H9 (cell line): ENCODE data around the gene SLC30A1. TPM values are rescaled to one million over a fixed set of nuclear protein-coding genes. Genes with fewer than 3 reads are reported as not detected.

Experiments used
- DNase-seq: peaks from one replicate; pipeline ENCODE4 v3.0.0-alpha.2; 2017
- H2AFZ ChIP-seq: one replicate; pipeline ENCODE4 v1.6.1; 2013; ENCODE audit warnings: mild to moderate bottlenecking, low read length, control low read depth, moderate library complexity
- H2AK5ac ChIP-seq: 2 replicates; pipeline ENCODE4 v1.6.1; 2013; ENCODE audit warnings: low read length, control low read depth, mixed read lengths; ENCODE audit not compliant: insufficient read length
- H2BK120ac ChIP-seq: one replicate; pipeline ENCODE4 v1.6.1; 2013; ENCODE audit warnings: low read depth, mild to moderate bottlenecking, low read length, control low read depth, inconsistent platforms; ENCODE audit not compliant: poor library complexity, severe bottlenecking
- H2BK12ac ChIP-seq: 2 replicates; pipeline ENCODE4 v1.6.1; 2013; ENCODE audit warnings: low read length, control low read depth, mixed read lengths, low read depth; ENCODE audit not compliant: insufficient read length
- H2BK15ac ChIP-seq: 2 replicates; pipeline ENCODE4 v1.6.1; 2013; ENCODE audit warnings: low read depth, low read length, control low read depth
- H2BK20ac ChIP-seq: one replicate; pipeline ENCODE4 v1.6.1; 2013; ENCODE audit warnings: low read depth, mild to moderate bottlenecking, low read length, control low read depth, inconsistent platforms; ENCODE audit not compliant: poor library complexity, severe bottlenecking
- H2BK5ac ChIP-seq: 2 replicates; pipeline ENCODE4 v1.6.1; 2013; ENCODE audit warnings: low read length, control low read depth, mixed read lengths; ENCODE audit not compliant: insufficient read length
- H3K14ac ChIP-seq: 2 replicates; pipeline ENCODE4 v1.6.1; 2013; ENCODE audit warnings: low read length, control low read depth; ENCODE audit not compliant: insufficient read depth
- H3K18ac ChIP-seq: 2 replicates; pipeline ENCODE4 v1.6.1; 2013; ENCODE audit warnings: low read depth, mild to moderate bottlenecking, mixed read lengths, low read length, control low read depth; ENCODE audit not compliant: insufficient read length
- H3K23ac ChIP-seq: 2 replicates; pipeline ENCODE4 v1.6.1; 2013; ENCODE audit warnings: low read length, control low read depth, mixed read lengths, low read depth; ENCODE audit not compliant: insufficient read length
- H3K23me2 ChIP-seq: 2 replicates; pipeline ENCODE4 v1.6.1; 2013; ENCODE audit warnings: low read depth, mild to moderate bottlenecking, mixed read lengths, low read length, control low read depth; ENCODE audit not compliant: insufficient read length, poor library complexity, severe bottlenecking
- H3K27ac ChIP-seq: 2 replicates; pipeline ENCODE4 v1.5.1; 2013; ENCODE audit warnings: low read length, control low read depth, mixed read lengths, low read depth; ENCODE audit not compliant: insufficient read length
- H3K27me3 ChIP-seq: 2 replicates; pipeline ENCODE4 v1.6.1; 2013; ENCODE audit warnings: low read length, control low read depth, inconsistent platforms; ENCODE audit not compliant: insufficient read depth
- H3K4ac ChIP-seq: 2 replicates; pipeline ENCODE4 v1.6.1; 2013; ENCODE audit warnings: low read depth, mild to moderate bottlenecking, control low read depth, inconsistent platforms, low read length, moderate library complexity
- H3K4me1 ChIP-seq: 2 replicates; pipeline ENCODE4 v1.6.1; 2013; ENCODE audit warnings: low read length, control low read depth, inconsistent platforms; ENCODE audit not compliant: insufficient read depth
- H3K4me2 ChIP-seq: 2 replicates; pipeline ENCODE4 v1.6.1; 2013; ENCODE audit warnings: low read length, control low read depth, mixed read lengths; ENCODE audit not compliant: insufficient read length, insufficient read depth
- H3K56ac ChIP-seq: 2 replicates; pipeline ENCODE4 v1.6.1; 2013; ENCODE audit warnings: low read depth, mild to moderate bottlenecking, mixed read lengths, low read length, control low read depth; ENCODE audit not compliant: insufficient read length
- H3K79me1 ChIP-seq: 2 replicates; pipeline ENCODE4 v1.6.1; 2013; ENCODE audit warnings: low read depth, mild to moderate bottlenecking, moderate library complexity, low read length, control low read depth, inconsistent platforms; ENCODE audit not compliant: insufficient read depth, poor library complexity, severe bottlenecking
- H3K79me2 ChIP-seq: 2 replicates; pipeline ENCODE4 v1.6.1; 2013; ENCODE audit warnings: low read length, control low read depth, inconsistent platforms; ENCODE audit not compliant: insufficient read depth
- H3K9ac ChIP-seq: 2 replicates; pipeline ENCODE4 v1.6.1; 2013; ENCODE audit warnings: low read length, control low read depth, mixed read lengths; ENCODE audit not compliant: insufficient read length; ENCODE audit errors: extremely low read depth
- H3K9me3 ChIP-seq: one replicate; pipeline ENCODE4 v1.6.1; 2013; ENCODE audit warnings: low read depth, low read length, inconsistent platforms; ENCODE audit not compliant: control insufficient read depth
- H3T11ph ChIP-seq: one replicate; pipeline ENCODE4 v1.6.1; 2013; ENCODE audit warnings: mild to moderate bottlenecking, low read length, control low read depth, inconsistent platforms
- H4K20me1 ChIP-seq: one replicate; pipeline ENCODE4 v1.6.1; 2013; ENCODE audit not compliant: control insufficient read depth, insufficient read length, insufficient read depth
- H4K5ac ChIP-seq: 2 replicates; pipeline ENCODE4 v1.6.1; 2013; ENCODE audit warnings: low read depth, mild to moderate bottlenecking, mixed read lengths, low read length, control low read depth; ENCODE audit not compliant: insufficient read length
- H4K8ac ChIP-seq: replicated peaks from 2 replicates; pipeline ENCODE4 v1.6.1; 2013; ENCODE audit warnings: low read length, control low read depth, mixed read lengths, low read depth; ENCODE audit not compliant: insufficient read length
- H4K91ac ChIP-seq: 2 replicates; pipeline ENCODE4 v1.6.1; 2013; ENCODE audit warnings: low read depth, mild to moderate bottlenecking, moderate library complexity, mixed read lengths, low read length, control low read depth; ENCODE audit not compliant: insufficient read length
- H3K27ac Mint-ChIP-seq, 3 experiments: 2 replicates in 2 of 3; 3 replicates in 1 of 3; pipeline ENCODE4 v1.8.0; 2020 to 2021; ENCODE audit warnings: mixed read lengths in 3 of 3, mild to moderate bottlenecking in 1 of 3, moderate library complexity in 1 of 3
- H3K27me3 Mint-ChIP-seq: 2 replicates; pipeline ENCODE4 v1.8.0; 2021; ENCODE audit warnings: low read depth, mild to moderate bottlenecking, moderate library complexity, mixed read lengths
- H3K36me3 Mint-ChIP-seq, 3 experiments: 2 replicates in 2 of 3; 3 replicates in 1 of 3; pipeline ENCODE4 v1.8.0; 2020 to 2021; ENCODE audit warnings: low read depth in 3 of 3, mixed read lengths in 3 of 3; ENCODE audit not compliant: insufficient read depth in 1 of 3
- H3K4me1 Mint-ChIP-seq, 2 experiments: 2 replicates each; pipeline ENCODE4 v1.8.0; 2020; ENCODE audit warnings: mixed read lengths in 2 of 2
- H3K4me3 Mint-ChIP-seq, 2 experiments: 2 replicates in 1 of 2; 3 replicates in 1 of 2; pipeline ENCODE4 v1.8.0; 2020 to 2021; ENCODE audit warnings: mild to moderate bottlenecking in 2 of 2, mixed read lengths in 2 of 2, moderate library complexity in 1 of 2
- H3K9me3 Mint-ChIP-seq, 2 experiments: 2 replicates in 1 of 2; 3 replicates in 1 of 2; pipeline ENCODE4 v1.8.0; 2020; ENCODE audit warnings: mild to moderate bottlenecking in 2 of 2, mixed read lengths in 2 of 2, moderate library complexity in 1 of 2
- WGBS: extraction: QIAGEN DNeasy Blood & Tissue Kit; methylation state at CpG from one replicate; pipeline ENCODE4 v1.1.7; 2013; ENCODE audit warnings: missing lambda C conversion rate, low lambda C conversion rate, mixed read lengths; ENCODE audit not compliant: insufficient read length; ENCODE audit errors: extremely low coverage; 5-methylcytosine and 5-hydroxymethylcytosine counted together
- total RNA-seq: library from RNA; stranded (reverse); gene quantifications from 2 replicates; pipeline ENCODE4 v1.2.1, GENCODE V29; 2021
- TF ChIP-seq, protein P1 (sequence below): fragments of 200-600 bp; sonication (generic); conservative IDR thresholded peaks from 3 replicates; pipeline ENCODE4 v1.8.0; 2021; ENCODE audit warnings: antibody characterized with exemption, mild to moderate bottlenecking

The SLC30A1 gene
- total RNA-seq, 1 experiment from 2014 or later: 17.1 TPM

DNA sequence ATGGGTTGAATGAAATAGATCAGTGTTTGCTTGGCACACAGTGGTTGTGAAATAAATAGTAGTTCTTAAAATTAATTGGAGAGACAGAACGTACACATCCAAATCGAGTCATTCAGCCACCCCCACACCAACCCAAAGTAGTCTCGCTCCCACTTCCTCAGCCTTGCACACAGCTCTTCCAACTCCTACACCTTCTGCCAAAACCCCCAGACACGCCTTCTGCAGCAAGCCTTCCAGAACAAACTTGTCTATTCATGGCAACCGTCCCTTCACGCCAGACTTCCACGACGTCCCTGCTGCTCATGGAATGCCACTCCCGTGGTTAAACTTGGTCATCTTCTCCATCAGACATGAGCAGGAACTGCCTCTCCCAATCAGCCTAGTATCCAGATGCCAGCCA lies 49.5 kb downstream of the SLC30A1 start:
- no peak overlapping the region for H3K4me3 Mint-ChIP-seq
- Histone ChIP-seq H3K14ac (no peak overlapping the region), H2BK15ac (no peak overlapping the region), H2BK120ac (no peak overlapping the region), H4K8ac (no peak overlapping the region), H3K79me2 (no peaks in the 10 kb centered on the region), H2BK12ac (no peak overlapping the region), H3K27me3 (no peaks in the 10 kb centered on the region), H3K23ac (no peak overlapping the region), H2AFZ (no peak overlapping the region), H3K23me2 (no peaks in the 10 kb centered on the region), H3K9me3 (no peaks in the 10 kb centered on the region), H3K56ac (no peak overlapping the region), H2AK5ac (no peak overlapping the region), H2BK5ac (no peak overlapping the region), H2BK20ac (no peak overlapping the region), H3K4me2 (no peak overlapping the region), H3K4ac (no peak overlapping the region), H3K18ac (no peak overlapping the region), H3K4me1 (no peaks in the 10 kb centered on the region), H3T11ph (no peak overlapping the region), H3K79me1 (no peaks in the 10 kb centered on the region), H3K27ac (no peak overlapping the region), H3K9ac (no peak overlapping the region), H4K20me1 (no peaks in the 10 kb centered on the region), H4K91ac (no peak overlapping the region), H4K5ac (no peak overlapping the region)
- TF ChIP-seq, protein P1, sequence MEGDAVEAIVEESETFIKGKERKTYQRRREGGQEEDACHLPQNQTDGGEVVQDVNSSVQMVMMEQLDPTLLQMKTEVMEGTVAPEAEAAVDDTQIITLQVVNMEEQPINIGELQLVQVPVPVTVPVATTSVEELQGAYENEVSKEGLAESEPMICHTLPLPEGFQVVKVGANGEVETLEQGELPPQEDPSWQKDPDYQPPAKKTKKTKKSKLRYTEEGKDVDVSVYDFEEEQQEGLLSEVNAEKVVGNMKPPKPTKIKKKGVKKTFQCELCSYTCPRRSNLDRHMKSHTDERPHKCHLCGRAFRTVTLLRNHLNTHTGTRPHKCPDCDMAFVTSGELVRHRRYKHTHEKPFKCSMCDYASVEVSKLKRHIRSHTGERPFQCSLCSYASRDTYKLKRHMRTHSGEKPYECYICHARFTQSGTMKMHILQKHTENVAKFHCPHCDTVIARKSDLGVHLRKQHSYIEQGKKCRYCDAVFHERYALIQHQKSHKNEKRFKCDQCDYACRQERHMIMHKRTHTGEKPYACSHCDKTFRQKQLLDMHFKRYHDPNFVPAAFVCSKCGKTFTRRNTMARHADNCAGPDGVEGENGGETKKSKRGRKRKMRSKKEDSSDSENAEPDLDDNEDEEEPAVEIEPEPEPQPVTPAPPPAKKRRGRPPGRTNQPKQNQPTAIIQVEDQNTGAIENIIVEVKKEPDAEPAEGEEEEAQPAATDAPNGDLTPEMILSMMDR: no peak
- WGBS: no CpG with 5 or more reads among the region's 9 CpGs
- H3K27ac Mint-ChIP-seq: no peak overlapping the region
- no peaks in the 10 kb centered on the region; the same call in none of the 2 replicates for H3K27me3 Mint-ChIP-seq
- H3K4me1 Mint-ChIP-seq: peaks cover 9 to 11% of the 10 kb centered on the region in 2 experiments
- H3K9me3 Mint-ChIP-seq: no peaks in the 10 kb centered on the region
- no peak for DNase-seq
- no peaks in the 10 kb centered on the region; a peak in 1 of 7 replicates for H3K36me3 Mint-ChIP-seq
